H9 (cell line): ENCODE data around the gene ABCE1. TPM values are rescaled to one million over a fixed set of nuclear protein-coding genes. Genes with fewer than 3 reads are reported as not detected.

ENCODE experiments used
- DNase-seq: peaks from one replicate; pipeline ENCODE4 v3.0.0-alpha.2; 2017
- H2AFZ ChIP-seq: one replicate; pipeline ENCODE4 v1.6.1; 2013; ENCODE audit warnings: mild to moderate bottlenecking, low read length, control low read depth, moderate library complexity
- H2AK5ac ChIP-seq: 2 replicates; pipeline ENCODE4 v1.6.1; 2013; ENCODE audit warnings: low read length, control low read depth, mixed read lengths; ENCODE audit not compliant: insufficient read length
- H2BK120ac ChIP-seq: one replicate; pipeline ENCODE4 v1.6.1; 2013; ENCODE audit warnings: low read depth, mild to moderate bottlenecking, low read length, control low read depth, inconsistent platforms; ENCODE audit not compliant: poor library complexity, severe bottlenecking
- H2BK12ac ChIP-seq: 2 replicates; pipeline ENCODE4 v1.6.1; 2013; ENCODE audit warnings: low read length, control low read depth, mixed read lengths, low read depth; ENCODE audit not compliant: insufficient read length
- H2BK15ac ChIP-seq: 2 replicates; pipeline ENCODE4 v1.6.1; 2013; ENCODE audit warnings: low read depth, low read length, control low read depth
- H2BK20ac ChIP-seq: one replicate; pipeline ENCODE4 v1.6.1; 2013; ENCODE audit warnings: low read depth, mild to moderate bottlenecking, low read length, control low read depth, inconsistent platforms; ENCODE audit not compliant: poor library complexity, severe bottlenecking
- H2BK5ac ChIP-seq: 2 replicates; pipeline ENCODE4 v1.6.1; 2013; ENCODE audit warnings: low read length, control low read depth, mixed read lengths; ENCODE audit not compliant: insufficient read length
- H3K14ac ChIP-seq: 2 replicates; pipeline ENCODE4 v1.6.1; 2013; ENCODE audit warnings: low read length, control low read depth; ENCODE audit not compliant: insufficient read depth
- H3K18ac ChIP-seq: 2 replicates; pipeline ENCODE4 v1.6.1; 2013; ENCODE audit warnings: low read depth, mild to moderate bottlenecking, mixed read lengths, low read length, control low read depth; ENCODE audit not compliant: insufficient read length
- H3K23ac ChIP-seq: 2 replicates; pipeline ENCODE4 v1.6.1; 2013; ENCODE audit warnings: low read length, control low read depth, mixed read lengths, low read depth; ENCODE audit not compliant: insufficient read length
- H3K23me2 ChIP-seq: 2 replicates; pipeline ENCODE4 v1.6.1; 2013; ENCODE audit warnings: low read depth, mild to moderate bottlenecking, mixed read lengths, low read length, control low read depth; ENCODE audit not compliant: insufficient read length, poor library complexity, severe bottlenecking
- H3K27ac ChIP-seq: 2 replicates; pipeline ENCODE4 v1.5.1; 2013; ENCODE audit warnings: low read length, control low read depth, mixed read lengths, low read depth; ENCODE audit not compliant: insufficient read length
- H3K27me3 ChIP-seq: 2 replicates; pipeline ENCODE4 v1.6.1; 2013; ENCODE audit warnings: low read length, control low read depth, inconsistent platforms; ENCODE audit not compliant: insufficient read depth
- H3K4ac ChIP-seq: 2 replicates; pipeline ENCODE4 v1.6.1; 2013; ENCODE audit warnings: low read depth, mild to moderate bottlenecking, control low read depth, inconsistent platforms, low read length, moderate library complexity
- H3K4me1 ChIP-seq: 2 replicates; pipeline ENCODE4 v1.6.1; 2013; ENCODE audit warnings: low read length, control low read depth, inconsistent platforms; ENCODE audit not compliant: insufficient read depth
- H3K4me2 ChIP-seq: 2 replicates; pipeline ENCODE4 v1.6.1; 2013; ENCODE audit warnings: low read length, control low read depth, mixed read lengths; ENCODE audit not compliant: insufficient read length, insufficient read depth
- H3K56ac ChIP-seq: 2 replicates; pipeline ENCODE4 v1.6.1; 2013; ENCODE audit warnings: low read depth, mild to moderate bottlenecking, mixed read lengths, low read length, control low read depth; ENCODE audit not compliant: insufficient read length
- H3K79me1 ChIP-seq: 2 replicates; pipeline ENCODE4 v1.6.1; 2013; ENCODE audit warnings: low read depth, mild to moderate bottlenecking, moderate library complexity, low read length, control low read depth, inconsistent platforms; ENCODE audit not compliant: insufficient read depth, poor library complexity, severe bottlenecking
- H3K79me2 ChIP-seq: 2 replicates; pipeline ENCODE4 v1.6.1; 2013; ENCODE audit warnings: low read length, control low read depth, inconsistent platforms; ENCODE audit not compliant: insufficient read depth
- H3K9ac ChIP-seq: 2 replicates; pipeline ENCODE4 v1.6.1; 2013; ENCODE audit warnings: low read length, control low read depth, mixed read lengths; ENCODE audit not compliant: insufficient read length; ENCODE audit errors: extremely low read depth
- H3K9me3 ChIP-seq: one replicate; pipeline ENCODE4 v1.6.1; 2013; ENCODE audit warnings: low read depth, low read length, inconsistent platforms; ENCODE audit not compliant: control insufficient read depth
- H3T11ph ChIP-seq: one replicate; pipeline ENCODE4 v1.6.1; 2013; ENCODE audit warnings: mild to moderate bottlenecking, low read length, control low read depth, inconsistent platforms
- H4K20me1 ChIP-seq: one replicate; pipeline ENCODE4 v1.6.1; 2013; ENCODE audit not compliant: control insufficient read depth, insufficient read length, insufficient read depth
- H4K5ac ChIP-seq: 2 replicates; pipeline ENCODE4 v1.6.1; 2013; ENCODE audit warnings: low read depth, mild to moderate bottlenecking, mixed read lengths, low read length, control low read depth; ENCODE audit not compliant: insufficient read length
- H4K8ac ChIP-seq: replicated peaks from 2 replicates; pipeline ENCODE4 v1.6.1; 2013; ENCODE audit warnings: low read length, control low read depth, mixed read lengths, low read depth; ENCODE audit not compliant: insufficient read length
- H4K91ac ChIP-seq: 2 replicates; pipeline ENCODE4 v1.6.1; 2013; ENCODE audit warnings: low read depth, mild to moderate bottlenecking, moderate library complexity, mixed read lengths, low read length, control low read depth; ENCODE audit not compliant: insufficient read length
- H3K27ac Mint-ChIP-seq, 3 experiments: 2 replicates in 2 of 3; 3 replicates in 1 of 3; pipeline ENCODE4 v1.8.0; 2020 to 2021; ENCODE audit warnings: mixed read lengths in 3 of 3, mild to moderate bottlenecking in 1 of 3, moderate library complexity in 1 of 3
- H3K27me3 Mint-ChIP-seq: 2 replicates; pipeline ENCODE4 v1.8.0; 2021; ENCODE audit warnings: low read depth, mild to moderate bottlenecking, moderate library complexity, mixed read lengths
- H3K36me3 Mint-ChIP-seq, 3 experiments: 2 replicates in 2 of 3; 3 replicates in 1 of 3; pipeline ENCODE4 v1.8.0; 2020 to 2021; ENCODE audit warnings: low read depth in 3 of 3, mixed read lengths in 3 of 3; ENCODE audit not compliant: insufficient read depth in 1 of 3
- H3K4me1 Mint-ChIP-seq, 2 experiments: 2 replicates each; pipeline ENCODE4 v1.8.0; 2020; ENCODE audit warnings: mixed read lengths in 2 of 2
- H3K4me3 Mint-ChIP-seq, 2 experiments: 2 replicates in 1 of 2; 3 replicates in 1 of 2; pipeline ENCODE4 v1.8.0; 2020 to 2021; ENCODE audit warnings: mild to moderate bottlenecking in 2 of 2, mixed read lengths in 2 of 2, moderate library complexity in 1 of 2
- H3K9me3 Mint-ChIP-seq, 2 experiments: 2 replicates in 1 of 2; 3 replicates in 1 of 2; pipeline ENCODE4 v1.8.0; 2020; ENCODE audit warnings: mild to moderate bottlenecking in 2 of 2, mixed read lengths in 2 of 2, moderate library complexity in 1 of 2
- WGBS: extraction: QIAGEN DNeasy Blood & Tissue Kit; methylation state at CpG from one replicate; pipeline ENCODE4 v1.1.7; 2013; ENCODE audit warnings: missing lambda C conversion rate, low lambda C conversion rate, mixed read lengths; ENCODE audit not compliant: insufficient read length; ENCODE audit errors: extremely low coverage; 5-methylcytosine and 5-hydroxymethylcytosine counted together
- total RNA-seq: library from RNA; stranded (reverse); gene quantifications from 2 replicates; pipeline ENCODE4 v1.2.1, GENCODE V29; 2021
- TF ChIP-seq, protein P1 (sequence below): fragments of 200-600 bp; sonication (generic); conservative IDR thresholded peaks from 3 replicates; pipeline ENCODE4 v1.8.0; 2021; ENCODE audit warnings: antibody characterized with exemption, mild to moderate bottlenecking

The ABCE1 gene
- total RNA-seq, 1 experiment from 2014 or later: 112 TPM

DNA sequence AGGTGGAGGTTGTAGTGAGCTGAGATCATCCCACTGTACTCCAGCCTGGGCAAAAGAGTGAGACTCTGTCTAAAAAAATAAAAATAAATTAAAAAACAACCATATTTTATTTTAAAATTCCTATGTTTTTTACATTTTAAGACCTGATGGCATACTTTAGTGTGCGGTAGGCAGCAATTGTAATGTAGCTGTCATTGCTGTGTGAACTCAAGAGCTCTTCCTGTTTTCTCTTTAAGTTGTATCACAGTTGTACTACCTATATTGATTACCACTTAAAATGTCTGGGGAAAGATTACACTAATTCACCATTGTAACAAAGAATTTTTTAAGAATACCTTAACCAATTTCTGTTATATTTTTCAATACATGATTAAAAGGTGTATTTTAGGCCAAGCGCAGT is 27.3 kb downstream of the ABCE1 start:
- H3K4me2 ChIP-seq: no peak overlapping the region
- no peak overlapping the region for H3K27ac ChIP-seq
- H2BK5ac ChIP-seq: no peak overlapping the region
- H3K79me1 ChIP-seq: no peaks in the 10 kb centered on the region
- H2BK120ac ChIP-seq: no peak overlapping the region
- no peaks in the 10 kb centered on the region for H3K9me3 Mint-ChIP-seq
- no peak overlapping the region for H2AK5ac ChIP-seq
- no peak overlapping the region for H4K5ac ChIP-seq
- no peaks in the 10 kb centered on the region for H3K9me3 ChIP-seq
- no peaks in the 10 kb centered on the region for H3K4me1 ChIP-seq
- H3K4me3 Mint-ChIP-seq: no peak overlapping the region
- H3K9ac ChIP-seq: no peak overlapping the region
- no peak overlapping the region for H2BK20ac ChIP-seq
- no peak overlapping the region for H4K91ac ChIP-seq
- H3K23me2 ChIP-seq: no peaks in the 10 kb centered on the region
- H4K8ac ChIP-seq: no peak overlapping the region
- H3K4me1 Mint-ChIP-seq: no peaks in the 10 kb centered on the region
- no peaks in the 10 kb centered on the region for H3K27me3 Mint-ChIP-seq
- H3K14ac ChIP-seq: no peak overlapping the region
- H3K4ac ChIP-seq: no peak overlapping the region
- H3K18ac ChIP-seq: no peak overlapping the region
- H3T11ph ChIP-seq: no peak overlapping the region
- no peaks in the 10 kb centered on the region for H3K27me3 ChIP-seq
- H2BK12ac ChIP-seq: no peak overlapping the region
- WGBS: no CpG with 5 or more reads among the region's 2 CpGs
- no peaks in the 10 kb centered on the region for H3K79me2 ChIP-seq
- no peak overlapping the region for H2AFZ ChIP-seq
- no peak overlapping the region for H3K27ac Mint-ChIP-seq
- no peak for DNase-seq
- H3K23ac ChIP-seq: no peak overlapping the region
- H3K56ac ChIP-seq: no peak overlapping the region
- H3K36me3 Mint-ChIP-seq: peaks cover 25 to 74% (median 65%) of the 10 kb centered on the region in 3 experiments; a peak in 6 of 7 replicates
- TF ChIP-seq, protein P1, sequence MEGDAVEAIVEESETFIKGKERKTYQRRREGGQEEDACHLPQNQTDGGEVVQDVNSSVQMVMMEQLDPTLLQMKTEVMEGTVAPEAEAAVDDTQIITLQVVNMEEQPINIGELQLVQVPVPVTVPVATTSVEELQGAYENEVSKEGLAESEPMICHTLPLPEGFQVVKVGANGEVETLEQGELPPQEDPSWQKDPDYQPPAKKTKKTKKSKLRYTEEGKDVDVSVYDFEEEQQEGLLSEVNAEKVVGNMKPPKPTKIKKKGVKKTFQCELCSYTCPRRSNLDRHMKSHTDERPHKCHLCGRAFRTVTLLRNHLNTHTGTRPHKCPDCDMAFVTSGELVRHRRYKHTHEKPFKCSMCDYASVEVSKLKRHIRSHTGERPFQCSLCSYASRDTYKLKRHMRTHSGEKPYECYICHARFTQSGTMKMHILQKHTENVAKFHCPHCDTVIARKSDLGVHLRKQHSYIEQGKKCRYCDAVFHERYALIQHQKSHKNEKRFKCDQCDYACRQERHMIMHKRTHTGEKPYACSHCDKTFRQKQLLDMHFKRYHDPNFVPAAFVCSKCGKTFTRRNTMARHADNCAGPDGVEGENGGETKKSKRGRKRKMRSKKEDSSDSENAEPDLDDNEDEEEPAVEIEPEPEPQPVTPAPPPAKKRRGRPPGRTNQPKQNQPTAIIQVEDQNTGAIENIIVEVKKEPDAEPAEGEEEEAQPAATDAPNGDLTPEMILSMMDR: no peak
- H2BK15ac ChIP-seq: no peak overlapping the region
- H4K20me1 ChIP-seq: no peaks in the 10 kb centered on the region
